HG02840 (cell line): ENCODE data around the gene ST7.

Source experiments
- ATAC-seq: cut with Tn5 transposase; IDR thresholded peaks from one replicate; pipeline ENCODE4 v1.9.1; 2021; ENCODE audit warnings: mild to moderate bottlenecking, moderate library complexity, moderate number of reproducible peaks; ENCODE audit not compliant: unreplicated experiment, low FRiP score

ST7 gene

GRCh38 chr7:117203205-117203604 lies 249.9 kb downstream of the ST7 start:
- ATAC-seq: no peak

- ATAC-seq: no peak
These were observed 252.6 kb downstream of the ST7 start for GRCh38 chr7:117205873-117206272.

- no peak for ATAC-seq
These were observed 255.0 kb downstream of the ST7 start for GRCh38 chr7:117208257-117208656.

- no peak for ATAC-seq
These were observed 257.1 kb downstream of the ST7 start for GRCh38 chr7:117210397-117210796.

GRCh38 chr7:117210908-117211307 lies 257.6 kb downstream of the ST7 start:
- no peak for ATAC-seq

- ATAC-seq: no peak
These were observed 258.3 kb downstream of the ST7 start for GRCh38 chr7:117211614-117212013.

- no peak for ATAC-seq
These were observed 259.9 kb downstream of the ST7 start for GRCh38 chr7:117212969-117213877.

GRCh38 chr7:117216010-117216409 lies 262.7 kb downstream of the ST7 start:
- no peak for ATAC-seq

GRCh38 chr7:117216436-117217069 lies 263.3 kb downstream of the ST7 start:
- no peak for ATAC-seq

GRCh38 chr7:117217106-117218035 lies 264.1 kb downstream of the ST7 start:
- no peak for ATAC-seq

GRCh38 chr7:117218700-117219099 lies 265.4 kb downstream of the ST7 start:
- no peak for ATAC-seq

- no peak for ATAC-seq
These were observed 266.2 kb downstream of the ST7 start for GRCh38 chr7:117219485-117219884.

- ATAC-seq: no peak
These were observed 267.5 kb downstream of the ST7 start for GRCh38 chr7:117220836-117221235.

GRCh38 chr7:117225536-117225935 lies 272.2 kb downstream of the ST7 start:
- ATAC-seq: no peak

GRCh38 chr7:117227091-117227490 lies 273.8 kb downstream of the ST7 start:
- ATAC-seq: no peak

GRCh38 chr7:117229350-117229749 lies 276.0 kb downstream of the ST7 start:
- ATAC-seq: no peak

GRCh38 chr7:117230276-117231046 lies 277.2 kb downstream of the ST7 start:
- ATAC-seq: no peak

- ATAC-seq: no peak
These were observed 277.7 kb downstream of the ST7 start for GRCh38 chr7:117231047-117231359.

GRCh38 chr7:117237646-117238045 lies 284.3 kb downstream of the ST7 start:
- no peak for ATAC-seq

GRCh38 chr7:117238472-117238871 lies 285.2 kb downstream of the ST7 start:
- no peak for ATAC-seq
